CD4-positive, alpha-beta T cell treated with Interleukin-1 beta for 1 hour (primary cell): ENCODE data around the gene CFAP20.
"Not testable (repeated sequence)": the region's sequence is repeated elsewhere in the genome, so short reads cannot be mapped to it uniquely, and the experiment has no call there.

ENCODE experiments used
- DNase-seq, 2 donors: peaks; one replicate each; pipeline ENCODE4 v3.0.0-alpha.2; 2020 to 2022

Gene CFAP20

DNA sequence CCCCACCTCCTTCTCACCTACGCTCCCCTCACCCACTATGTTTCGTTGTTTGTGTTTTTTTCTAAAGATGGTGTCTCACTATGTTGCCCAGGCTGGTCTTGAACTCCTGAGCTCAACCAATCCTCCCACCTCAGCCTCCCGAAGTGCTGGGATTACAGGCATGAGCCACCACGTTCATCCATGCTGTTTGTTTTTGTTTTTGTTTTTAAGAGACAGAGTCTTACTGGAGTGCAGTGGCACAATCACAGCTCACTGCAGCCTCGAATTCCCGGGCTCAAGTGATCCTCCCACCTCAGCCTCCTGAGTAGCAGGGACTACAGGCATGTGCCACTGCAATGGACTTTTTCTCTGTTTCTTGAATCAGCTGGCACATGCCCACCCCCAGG, 33.6 kb downstream of the CFAP20 start:
- DNase-seq: not testable (repeated sequence)

DNA sequence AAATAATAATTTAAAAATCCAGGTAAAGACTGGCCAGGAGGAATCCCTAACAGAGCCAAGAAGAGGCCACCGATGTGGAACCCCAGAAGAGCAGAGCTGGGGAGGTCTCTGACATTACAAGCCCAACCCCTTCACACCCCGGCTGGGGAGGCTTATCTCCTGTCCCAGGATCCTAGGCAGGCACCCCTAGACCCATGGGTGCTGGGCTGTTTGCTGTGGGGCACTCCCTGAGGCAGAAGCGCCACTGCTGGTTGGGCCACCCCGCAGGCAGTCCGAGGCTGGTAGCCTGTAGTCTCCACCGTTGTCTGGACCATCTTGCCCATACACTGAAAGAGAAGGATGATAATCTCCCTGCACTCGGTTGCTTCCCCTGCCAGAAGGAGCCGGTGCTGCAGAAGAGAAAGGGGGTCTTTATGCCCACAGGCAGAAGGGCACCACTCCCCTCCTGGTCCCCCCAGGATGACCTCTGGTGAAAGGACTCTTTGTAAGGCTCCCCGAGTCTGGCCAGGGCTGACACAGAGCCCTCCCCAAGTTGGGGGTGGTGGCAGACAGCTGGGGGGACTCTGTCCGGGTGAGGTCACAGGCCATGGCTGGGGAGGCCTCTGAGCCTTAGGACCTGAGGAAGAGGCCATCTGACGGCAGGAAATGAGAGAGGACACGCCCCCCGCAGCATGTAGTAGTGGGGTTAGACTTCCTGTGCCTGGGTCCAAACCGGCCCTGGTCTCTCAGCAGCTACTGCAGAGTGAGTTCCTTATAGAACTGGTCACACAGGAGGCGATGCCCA, 34.2 kb downstream of the CFAP20 start:
- no peak for DNase-seq

DNA sequence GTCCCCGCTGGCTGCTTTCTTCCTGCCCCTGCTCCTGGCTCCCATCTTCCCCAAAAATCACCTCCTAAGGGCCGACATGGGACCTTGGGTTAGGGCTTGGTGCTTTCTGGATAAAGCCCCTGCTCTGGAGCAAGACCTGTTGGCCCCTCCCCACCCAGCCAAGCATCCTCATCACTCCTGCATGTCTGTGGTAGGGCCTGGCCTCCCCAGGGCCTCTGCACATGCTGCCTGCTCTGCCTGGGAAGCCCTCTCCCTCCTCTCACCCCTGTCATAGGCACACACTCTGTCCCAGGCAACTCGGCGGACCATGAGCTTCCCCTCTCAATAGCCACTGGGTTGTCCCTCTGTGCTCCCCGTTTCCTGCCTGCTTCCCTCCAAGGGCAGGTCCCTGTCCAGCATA, 35.2 kb downstream of the CFAP20 start:
- no peak for DNase-seq

DNA sequence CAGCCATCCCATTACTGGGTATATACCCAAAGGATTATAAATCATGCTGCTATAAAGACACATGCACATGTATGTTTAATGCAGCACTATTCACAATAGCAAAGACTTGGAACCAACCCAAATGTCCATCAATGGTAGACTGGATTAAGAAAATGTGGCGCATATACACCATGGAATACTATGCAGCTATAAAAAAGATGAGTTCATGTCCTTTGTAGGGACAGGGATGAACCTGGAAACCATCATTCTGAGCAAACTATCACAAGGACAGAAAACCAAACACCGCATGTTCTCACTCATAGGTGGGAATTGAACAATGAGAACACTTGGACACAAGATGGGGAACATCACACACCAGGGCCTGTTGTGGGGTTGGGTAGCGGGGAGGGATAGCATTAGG, 38.8 kb downstream of the CFAP20 start:
- DNase-seq: not testable (repeated sequence)

DNA sequence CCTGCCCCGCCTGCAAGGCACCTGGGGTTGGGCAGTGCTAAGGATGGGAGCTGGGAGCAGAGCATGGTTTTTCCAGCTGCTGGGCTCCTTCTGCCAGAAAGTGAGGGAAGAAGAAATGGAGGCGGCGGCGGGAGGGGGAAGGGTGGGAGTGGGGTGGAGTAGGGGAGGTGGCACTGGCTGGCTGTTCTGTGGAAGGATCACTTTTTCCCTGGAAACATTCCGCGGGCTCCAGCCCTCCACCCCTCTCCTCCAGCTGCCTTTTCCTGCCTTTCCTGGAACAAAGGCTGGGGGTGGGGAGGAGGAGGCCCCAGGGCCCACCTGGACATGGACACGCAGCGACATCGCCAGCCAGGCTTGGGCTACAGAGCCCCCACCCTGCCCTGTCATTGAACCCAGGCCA, 41.1 kb downstream of the CFAP20 start:
- no peak for DNase-seq

DNA sequence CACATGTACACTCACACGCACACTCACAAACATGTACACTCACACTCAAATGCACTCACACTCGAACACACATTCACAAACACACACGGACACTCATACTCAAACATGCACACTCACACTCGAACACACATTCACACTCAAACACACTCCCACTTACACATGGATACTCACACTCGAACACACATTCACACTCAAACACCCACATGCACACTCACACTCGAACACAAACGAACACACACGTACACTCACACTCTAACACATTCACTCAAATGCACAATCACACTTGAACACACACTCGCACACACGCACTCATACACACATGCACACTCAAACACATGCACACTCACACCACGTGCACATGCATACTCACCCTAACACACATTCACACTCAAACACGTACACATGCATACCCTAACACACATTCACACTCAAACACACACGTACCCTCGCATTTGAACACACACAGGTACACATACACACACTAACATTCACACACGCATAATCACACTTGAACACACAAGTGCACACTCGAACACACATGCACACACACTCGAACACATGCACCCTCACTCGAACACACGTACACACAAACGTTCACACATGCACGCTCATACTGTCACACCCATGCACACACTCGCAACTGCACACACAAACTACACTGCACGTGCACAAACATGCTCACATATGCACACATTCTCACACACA, 41.8 kb downstream of the CFAP20 start:
- no peak for DNase-seq

DNA sequence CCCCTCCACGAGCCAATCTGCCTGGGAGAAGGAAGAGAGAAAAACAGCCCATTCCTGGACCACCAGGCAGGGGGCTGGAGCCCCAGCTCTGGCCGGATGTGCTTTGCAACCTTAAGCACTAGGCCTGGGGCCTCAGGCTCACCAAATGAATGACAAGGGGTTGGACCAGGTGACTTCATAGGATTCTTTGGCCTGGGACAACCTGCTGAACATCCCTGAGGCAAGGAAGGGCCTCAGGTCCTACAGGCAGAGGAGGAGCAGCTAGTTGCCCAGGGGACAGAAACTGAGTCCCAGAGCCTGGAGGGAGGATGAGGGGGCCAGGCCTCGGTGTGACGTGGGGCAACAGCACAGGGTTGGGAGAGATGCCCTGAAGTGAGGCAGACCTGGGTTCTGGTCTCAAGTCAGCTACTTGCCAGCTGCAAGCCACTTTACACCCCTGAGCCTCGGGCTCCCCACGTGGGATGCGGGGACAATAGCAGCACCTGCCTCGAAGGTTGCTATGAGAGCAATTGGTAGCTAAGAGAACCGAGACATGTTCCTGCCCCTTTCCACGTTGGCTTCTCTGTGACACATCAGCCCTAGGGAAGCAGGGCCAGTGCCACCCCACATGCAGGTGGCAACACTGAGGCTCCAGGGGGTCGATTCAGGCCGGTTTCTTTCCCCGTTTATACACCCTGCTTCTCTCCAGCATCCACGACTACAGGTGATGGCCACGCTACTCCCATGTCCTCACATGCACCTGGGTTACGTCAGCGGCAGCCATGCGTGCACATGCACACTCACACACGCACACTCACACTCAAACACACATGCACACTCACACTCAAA, 42.6 kb downstream of the CFAP20 start:
- no peak for DNase-seq

DNA sequence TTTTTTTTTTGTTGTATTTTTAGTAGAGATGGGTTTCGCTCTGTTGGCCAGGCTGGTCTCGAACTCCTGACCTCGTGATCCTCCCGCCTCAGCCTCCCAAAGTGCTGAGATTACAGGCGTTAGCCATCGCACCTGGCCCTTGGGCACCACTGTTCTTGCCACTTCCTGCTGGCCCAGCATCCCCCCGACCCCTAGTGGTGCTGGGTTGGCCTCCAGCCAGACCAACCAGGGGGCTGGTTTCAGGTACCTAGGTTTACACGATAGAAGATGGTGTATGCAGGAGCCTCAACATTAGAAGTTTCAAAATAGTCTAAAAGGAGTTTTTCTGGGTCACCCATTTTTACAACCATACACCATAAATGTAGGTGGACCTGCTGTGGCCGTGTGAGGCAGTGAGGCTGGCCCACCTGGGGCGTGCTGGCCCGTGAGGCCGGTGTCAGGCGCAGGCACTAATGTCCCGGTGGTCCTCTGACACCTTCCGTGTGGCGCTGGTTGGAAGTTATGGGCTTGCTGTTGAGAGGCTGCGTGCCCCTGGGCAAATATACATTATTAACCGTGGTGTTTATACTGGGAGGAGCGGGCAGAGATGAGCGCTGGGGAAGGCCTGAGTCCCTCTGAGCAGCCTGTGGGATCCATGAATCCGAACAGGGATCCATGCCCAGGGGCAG, 43.5 kb downstream of the CFAP20 start:
- DNase-seq: no peak

DNA sequence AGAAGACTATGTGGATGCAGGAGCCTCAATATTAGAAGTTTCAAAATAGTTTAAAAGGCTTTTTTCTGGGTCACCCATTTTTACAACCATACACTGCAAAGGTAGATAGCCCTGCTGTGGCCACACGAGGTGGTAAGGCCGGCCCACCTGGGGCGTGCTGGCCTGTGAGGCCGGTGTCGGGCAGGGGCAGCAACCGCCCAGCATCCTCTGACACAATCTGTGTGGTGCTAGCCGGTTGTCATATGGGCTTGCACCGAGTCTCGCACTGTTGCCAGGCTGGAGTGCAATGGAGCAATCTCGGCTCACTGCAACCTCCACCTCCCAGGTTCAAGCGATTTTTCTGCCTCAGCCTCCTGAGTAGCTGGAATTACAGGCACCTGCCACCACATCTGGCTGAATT, 44.0 kb downstream of the CFAP20 start:
- no peak for DNase-seq

DNA sequence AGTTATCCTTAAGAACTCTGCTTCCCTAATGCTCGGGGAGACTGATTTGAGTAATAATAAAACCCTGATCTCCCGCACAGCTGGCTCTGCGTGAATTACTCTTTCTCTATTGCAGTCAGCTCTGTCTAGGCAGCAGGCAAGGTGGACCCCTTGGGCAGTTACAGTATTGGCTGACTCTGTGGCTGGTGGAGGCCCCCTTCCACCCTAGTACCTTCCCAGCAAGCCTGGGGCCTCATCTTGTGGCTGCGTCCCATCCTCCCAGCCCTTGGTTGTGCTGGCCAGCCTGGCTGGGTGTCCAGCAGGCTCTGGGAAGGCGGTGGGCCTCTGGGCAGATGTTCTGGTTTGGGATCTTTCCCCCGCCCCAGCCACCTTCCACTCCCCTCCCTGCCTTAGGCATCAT, 44.5 kb downstream of the CFAP20 start:
- DNase-seq: no peak

DNA sequence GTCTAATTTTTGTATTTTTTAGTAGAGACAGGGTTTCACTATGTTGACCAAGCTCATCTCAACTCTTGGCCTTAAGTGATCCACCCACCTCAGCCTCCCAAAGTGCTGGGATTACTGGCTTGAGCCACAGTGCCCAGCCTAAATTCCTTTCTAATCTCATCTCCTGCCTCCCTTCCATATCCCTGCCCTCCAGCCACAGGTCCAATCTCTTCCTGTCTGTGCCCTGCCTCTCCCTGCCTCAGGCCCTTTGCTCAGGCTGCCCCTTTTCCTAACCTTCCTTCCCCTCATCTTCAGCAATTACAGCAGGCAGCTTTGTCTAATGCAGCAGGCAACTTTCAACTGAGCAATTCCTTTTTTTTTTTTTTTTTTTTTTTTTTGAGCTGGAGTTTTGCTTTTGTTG, 46.8 kb downstream of the CFAP20 start:
- DNase-seq: no peak

DNA sequence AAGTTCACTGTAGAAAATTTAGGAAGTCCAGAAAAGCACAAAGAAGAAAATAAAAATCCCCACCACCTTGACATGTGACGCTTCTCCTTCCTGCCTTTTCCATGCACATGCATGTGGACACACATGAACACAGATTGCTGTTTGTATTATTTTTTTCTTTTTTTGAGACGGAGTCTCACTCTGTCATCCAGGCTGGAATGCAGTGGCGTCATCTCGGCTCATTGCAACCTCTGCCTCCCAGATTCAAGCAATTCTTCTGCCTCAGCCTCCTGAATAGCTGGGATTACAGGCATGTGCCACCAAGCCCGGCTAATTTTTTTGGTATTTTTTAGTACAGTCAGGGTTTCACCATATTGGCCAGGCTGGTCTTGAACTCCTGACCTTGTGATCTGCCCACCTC, 48.5 kb downstream of the CFAP20 start:
- not testable (repeated sequence) for DNase-seq

DNA sequence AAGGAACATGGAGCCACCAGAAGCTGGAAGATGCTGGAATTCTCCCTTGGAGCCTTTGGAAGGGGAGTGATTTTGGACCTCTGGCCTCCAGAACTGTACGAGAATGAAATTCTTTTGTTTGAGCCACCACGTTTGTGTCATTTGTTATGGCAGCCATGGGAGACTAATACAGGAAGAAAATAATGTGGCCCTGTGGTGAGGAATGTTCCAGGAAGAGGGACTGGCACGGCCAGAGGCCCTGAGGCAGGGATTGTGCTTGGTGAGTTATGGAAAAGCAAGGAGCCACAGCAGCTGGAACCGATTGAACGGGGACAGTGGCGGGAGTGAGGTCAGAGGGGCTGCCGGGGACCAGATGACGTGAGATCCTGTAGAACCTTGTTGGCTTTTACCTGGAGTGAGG, 51.4 kb downstream of the CFAP20 start:
- no peak for DNase-seq

DNA sequence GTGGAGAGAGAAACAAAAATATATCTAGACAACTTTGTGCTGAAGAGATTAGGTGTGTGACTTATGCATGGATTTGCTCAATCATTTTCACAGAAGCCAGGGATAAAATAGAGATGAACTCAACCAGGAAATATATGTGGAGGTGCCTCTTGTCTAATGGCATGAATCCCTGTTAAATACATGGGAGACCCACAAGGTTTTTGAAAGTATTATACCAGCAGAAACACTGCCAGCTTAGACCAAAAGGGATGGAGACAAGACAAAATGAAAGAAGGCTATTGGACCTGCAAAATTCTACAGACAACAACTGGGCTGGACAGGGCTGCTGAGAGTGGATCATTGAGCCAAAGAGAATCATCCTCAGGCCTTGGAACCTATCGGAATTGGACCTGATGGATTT, 52.7 kb downstream of the CFAP20 start:
- no peak for DNase-seq

DNA sequence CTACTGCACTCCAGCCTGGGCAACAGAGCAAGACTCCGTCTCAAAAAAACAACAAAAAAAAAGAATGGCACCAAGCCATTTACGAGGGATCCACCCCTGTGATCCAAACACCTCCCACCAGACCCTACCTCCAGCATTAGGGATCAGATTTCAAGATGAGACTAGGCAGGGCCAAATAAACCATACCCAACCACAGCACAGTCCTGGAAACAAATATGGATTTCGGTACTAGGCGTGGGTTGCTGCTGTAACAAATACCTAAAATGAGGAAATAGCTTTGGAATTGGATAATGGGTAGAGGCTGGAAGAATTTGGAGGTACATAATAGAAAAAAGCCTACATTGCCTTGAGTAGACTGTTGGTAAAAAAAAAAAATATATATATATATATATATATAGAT, 54.5 kb downstream of the CFAP20 start:
- DNase-seq: no peak

DNA sequence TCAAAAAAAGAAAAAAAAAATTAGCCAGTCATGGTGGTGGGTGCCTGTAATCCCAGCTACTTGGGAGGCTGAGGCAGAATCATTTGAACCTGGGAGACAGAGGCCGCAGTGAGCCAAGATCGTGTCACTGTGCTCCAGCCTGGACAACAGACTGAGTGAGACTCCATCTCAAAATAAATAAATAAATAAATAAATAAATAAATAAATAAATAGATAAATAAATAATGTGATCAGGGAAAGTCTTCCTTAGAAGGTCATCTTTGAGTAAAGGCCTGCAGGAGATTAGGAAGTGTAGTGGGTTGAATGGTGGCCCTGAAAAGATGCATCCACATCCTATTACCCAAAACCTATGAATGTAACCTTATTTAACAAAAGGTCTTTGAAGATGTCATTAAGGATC, 56.1 kb downstream of the CFAP20 start:
- DNase-seq: not testable (repeated sequence)

DNA sequence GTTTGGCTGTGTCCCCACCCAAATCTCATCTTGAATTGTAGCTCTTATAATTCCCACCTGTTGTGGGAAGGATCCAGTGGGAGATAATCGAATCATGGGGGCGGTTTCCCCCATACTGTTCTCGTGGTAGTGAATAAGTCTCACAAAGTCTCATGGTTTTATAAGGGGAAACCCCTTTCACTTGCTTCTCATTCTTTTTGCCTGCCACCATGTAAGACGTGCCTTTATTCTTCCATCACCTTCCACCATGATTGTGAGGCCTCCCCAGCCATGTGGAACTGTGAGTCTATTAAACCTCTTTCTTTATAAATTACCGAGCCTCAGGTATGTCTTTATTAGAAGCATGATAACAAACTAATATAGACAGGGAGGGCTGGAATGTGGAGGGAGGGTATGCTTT, 57.0 kb downstream of the CFAP20 start:
- not testable (repeated sequence) for DNase-seq

DNA sequence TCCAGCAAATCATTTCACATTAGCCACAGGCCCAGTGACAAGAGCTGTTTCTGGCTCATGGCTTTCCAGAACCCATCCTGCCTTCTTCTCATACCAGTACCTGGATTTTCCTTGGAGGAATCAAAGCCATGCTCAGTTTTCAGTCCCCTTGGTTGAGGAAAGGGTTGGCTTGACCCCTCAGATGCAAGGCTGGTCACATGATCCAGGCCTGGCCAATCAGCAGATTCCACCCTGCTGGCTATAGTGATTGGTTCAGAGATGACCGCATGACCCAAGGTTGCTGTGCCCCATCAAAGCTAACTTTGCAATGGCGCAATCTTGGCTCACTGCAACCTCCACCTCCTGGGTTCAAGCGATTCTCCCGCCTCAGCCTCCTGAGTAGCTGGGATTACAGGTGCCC, 58.6 kb downstream of the CFAP20 start:
- DNase-seq: no peak
